ENCODE results near the gene SIK2. TPM values are rescaled to one million over a fixed set of nuclear protein-coding genes. Genes with fewer than 3 reads are reported as not detected.

Gene SIK2
- total and polyA plus RNA-seq, 2 donors (not counting 1 experiment from before 2014, with no cell fraction given): 4.9 to 21.8 TPM

DNA sequence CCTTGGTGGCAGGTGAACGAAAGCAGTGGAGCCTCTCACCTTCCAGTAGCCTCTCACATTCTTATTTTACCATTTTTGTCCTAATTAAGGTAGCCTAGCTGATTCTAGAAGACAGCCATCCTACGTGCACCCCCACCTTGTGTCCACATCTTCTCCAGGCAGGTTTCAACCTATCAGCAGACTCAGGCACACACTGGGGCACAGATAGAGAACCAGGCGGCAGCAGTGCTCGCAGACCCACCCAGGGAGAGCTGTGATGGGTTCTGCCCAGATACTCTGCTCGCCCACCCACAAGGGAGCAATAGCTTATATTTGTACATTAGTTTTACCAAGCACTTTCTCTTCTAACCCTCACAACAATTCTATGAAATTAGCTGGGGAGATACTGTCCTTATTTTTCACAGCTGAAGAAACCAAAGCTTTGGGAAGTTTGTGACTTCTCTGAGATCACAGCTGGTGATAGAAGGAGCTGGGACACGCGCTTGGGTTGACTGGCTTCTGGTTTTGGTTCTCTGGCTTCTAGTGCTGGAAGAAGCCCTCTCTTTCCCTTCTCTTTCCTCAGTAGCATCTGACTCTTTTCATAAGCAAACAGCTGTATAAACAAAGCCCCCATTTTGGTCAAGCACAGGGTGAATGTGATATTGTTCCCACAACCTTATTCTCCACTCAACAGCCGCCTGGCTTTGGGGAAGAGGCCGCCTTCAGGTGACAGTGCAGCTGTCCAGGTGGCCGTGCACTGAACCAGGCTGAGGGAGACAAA, 127.0 kb downstream of the SIK2 start:
- POLR2A ChIA-PET: no interaction called here
- H3K36me3 ChIP-seq (replicated peaks in 1 of 2; ENCODE audit: control extremely low read depth in 1 of 2, control insufficient read depth in 1 of 2, extremely low read depth in 1 of 2, insufficient read depth in 2 of 2, low read length in 1 of 2): peaks cover 0 to 21% of the 10 kb centered on the region in 2 experiments
- DNase-seq (no peak), ATAC-seq (ENCODE audit: low read depth) (no peak)
- no peaks in the 10 kb centered on the region for H4K20me1 ChIP-seq (ENCODE audit: control insufficient read depth, insufficient read depth, low read length, poor library complexity, severe bottlenecking)
- no peaks in the 10 kb centered on the region for H3K4me1 ChIP-seq (ENCODE audit: control insufficient read depth in 2 of 2, insufficient read depth in 2 of 2, low read length in 2 of 2)
- Mint-ChIP-seq H3K9me3 (ENCODE audit: insufficient read depth) (no peaks in the 10 kb centered on the region), H3K27ac (no peak overlapping the region), H3K4me1 (no peaks in the 10 kb centered on the region), H3K27me3 (no peaks in the 10 kb centered on the region), H3K4me3 (no peak overlapping the region)
- H3K9me3 ChIP-seq (ENCODE audit: control extremely low read depth in 1 of 3, control insufficient read depth in 2 of 3, insufficient read depth in 1 of 3, low read length in 2 of 3): no peaks in the 10 kb centered on the region
- H2AFZ ChIP-seq (ENCODE audit: insufficient read depth, low read depth, low read length, poor library complexity, severe bottlenecking): no peak overlapping the region
- no peak overlapping the region for H3K4me3 ChIP-seq (ENCODE audit: control extremely low read depth in 1 of 5, extremely low read depth in 1 of 5, insufficient read depth in 1 of 5, low read depth in 2 of 5, low read length in 4 of 5)
- no peaks in the 10 kb centered on the region for H3K27me3 ChIP-seq (replicated peaks in 1 of 4; ENCODE audit: control extremely low read depth in 1 of 4, control insufficient read depth in 3 of 4, insufficient read depth in 4 of 4, low read length in 3 of 4)
- CTCF ChIA-PET: interaction anchor here (1.1 kb wide), 1 partner anchor 49 kb away, joined by 4 read pairs; no protein-coding TSS in a partner anchor
- no peaks in the 10 kb centered on the region for H3K79me2 ChIP-seq (ENCODE audit: control insufficient read depth, insufficient read depth, low read length)
- WGBS (ENCODE audit: insufficient coverage): 89% methylated on average over 6 of the region's 10 CpGs
- H3K4me2 ChIP-seq (replicated peaks; ENCODE audit: low read depth, low read length, poor library complexity, severe bottlenecking): no peak overlapping the region
- no peak overlapping the region for H3K27ac ChIP-seq (ENCODE audit: low read length in 2 of 2)
- intact Hi-C loops (cut with micrococcal nuclease): no loop called here
- H3K9ac ChIP-seq (ENCODE audit: low read length): no peak overlapping the region
- no peak for TF ChIP-seq EZH2 (IDR thresholded peaks at IDR 0.05; ENCODE audit: borderline replicate concordance, insufficient read depth, low read depth, low read length, poor library complexity, severe bottlenecking)
- TF ChIP-seq, protein P1, sequence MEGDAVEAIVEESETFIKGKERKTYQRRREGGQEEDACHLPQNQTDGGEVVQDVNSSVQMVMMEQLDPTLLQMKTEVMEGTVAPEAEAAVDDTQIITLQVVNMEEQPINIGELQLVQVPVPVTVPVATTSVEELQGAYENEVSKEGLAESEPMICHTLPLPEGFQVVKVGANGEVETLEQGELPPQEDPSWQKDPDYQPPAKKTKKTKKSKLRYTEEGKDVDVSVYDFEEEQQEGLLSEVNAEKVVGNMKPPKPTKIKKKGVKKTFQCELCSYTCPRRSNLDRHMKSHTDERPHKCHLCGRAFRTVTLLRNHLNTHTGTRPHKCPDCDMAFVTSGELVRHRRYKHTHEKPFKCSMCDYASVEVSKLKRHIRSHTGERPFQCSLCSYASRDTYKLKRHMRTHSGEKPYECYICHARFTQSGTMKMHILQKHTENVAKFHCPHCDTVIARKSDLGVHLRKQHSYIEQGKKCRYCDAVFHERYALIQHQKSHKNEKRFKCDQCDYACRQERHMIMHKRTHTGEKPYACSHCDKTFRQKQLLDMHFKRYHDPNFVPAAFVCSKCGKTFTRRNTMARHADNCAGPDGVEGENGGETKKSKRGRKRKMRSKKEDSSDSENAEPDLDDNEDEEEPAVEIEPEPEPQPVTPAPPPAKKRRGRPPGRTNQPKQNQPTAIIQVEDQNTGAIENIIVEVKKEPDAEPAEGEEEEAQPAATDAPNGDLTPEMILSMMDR (IDR thresholded peaks at IDR 0.05): no peak

DNA sequence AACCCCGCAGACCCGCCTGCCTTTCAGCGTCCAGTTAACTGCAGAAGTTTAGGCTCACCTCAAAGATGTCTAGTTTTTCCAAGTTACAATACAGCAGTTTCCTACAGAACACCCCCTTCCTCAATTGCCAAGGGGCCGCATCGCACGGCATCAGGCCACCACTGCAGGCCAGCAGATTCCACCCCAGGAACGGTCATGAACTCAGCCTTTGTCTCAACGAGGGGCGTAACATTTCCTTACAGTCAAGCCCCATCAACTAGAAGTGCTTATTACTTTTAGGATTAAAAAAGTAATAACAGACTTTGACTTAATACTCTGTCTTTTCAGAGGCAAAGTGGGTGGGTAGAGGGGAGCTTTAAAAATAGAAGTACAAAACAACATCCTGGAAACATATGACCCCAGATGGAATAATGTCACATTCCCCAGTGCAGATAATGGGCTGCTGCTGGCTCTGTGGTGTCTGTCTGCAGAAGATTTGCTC, 127.6 kb downstream of the SIK2 start:
- H3K4me1 Mint-ChIP-seq: no peaks in the 10 kb centered on the region
- ATAC-seq (ENCODE audit: low read depth) (no peak), DNase-seq (no peak)
- H3K27ac ChIP-seq (ENCODE audit: low read length in 2 of 2): no peak overlapping the region
- H3K4me3 Mint-ChIP-seq: no peak overlapping the region
- no peaks in the 10 kb centered on the region for H3K27me3 ChIP-seq (replicated peaks in 1 of 4; ENCODE audit: control extremely low read depth in 1 of 4, control insufficient read depth in 3 of 4, insufficient read depth in 4 of 4, low read length in 3 of 4)
- peaks cover 0 to 15% of the 10 kb centered on the region in 2 experiments for H3K36me3 ChIP-seq (replicated peaks in 1 of 2; ENCODE audit: control extremely low read depth in 1 of 2, control insufficient read depth in 1 of 2, extremely low read depth in 1 of 2, insufficient read depth in 2 of 2, low read length in 1 of 2)
- H3K4me3 ChIP-seq (ENCODE audit: control extremely low read depth in 1 of 5, extremely low read depth in 1 of 5, insufficient read depth in 1 of 5, low read depth in 2 of 5, low read length in 4 of 5): no peak overlapping the region
- TF ChIP-seq, protein P1 (IDR thresholded peaks at IDR 0.05): no peak
- TF ChIP-seq EZH2 (IDR thresholded peaks at IDR 0.05; ENCODE audit: borderline replicate concordance, insufficient read depth, low read depth, low read length, poor library complexity, severe bottlenecking): no peak
- H3K4me2 ChIP-seq (replicated peaks; ENCODE audit: low read depth, low read length, poor library complexity, severe bottlenecking): no peak overlapping the region
- ChIA-PET POLR2A (no interaction called here), CTCF (interaction anchor here (1.1 kb wide), 1 partner anchor 48 kb away, joined by 4 read pairs; no protein-coding TSS in a partner anchor)
- H3K9me3 ChIP-seq (ENCODE audit: control extremely low read depth in 1 of 3, control insufficient read depth in 2 of 3, insufficient read depth in 1 of 3, low read length in 2 of 3): no peaks in the 10 kb centered on the region
- H3K9me3 Mint-ChIP-seq (ENCODE audit: insufficient read depth): no peaks in the 10 kb centered on the region
- no peak overlapping the region for H2AFZ ChIP-seq (ENCODE audit: insufficient read depth, low read depth, low read length, poor library complexity, severe bottlenecking)
- H3K27me3 Mint-ChIP-seq: no peaks in the 10 kb centered on the region
- intact Hi-C loops (cut with micrococcal nuclease): no loop called here
- H3K4me1 ChIP-seq (ENCODE audit: control insufficient read depth in 2 of 2, insufficient read depth in 2 of 2, low read length in 2 of 2): no peaks in the 10 kb centered on the region
- no peaks in the 10 kb centered on the region for H3K79me2 ChIP-seq (ENCODE audit: control insufficient read depth, insufficient read depth, low read length)
- WGBS (ENCODE audit: insufficient coverage): 100% methylated on average over 6 of the region's 9 CpGs
- no peak overlapping the region for H3K27ac Mint-ChIP-seq
- no peak overlapping the region for H3K9ac ChIP-seq (ENCODE audit: low read length)
- H4K20me1 ChIP-seq (ENCODE audit: control insufficient read depth, insufficient read depth, low read length, poor library complexity, severe bottlenecking): no peaks in the 10 kb centered on the region
